Activated T-helper 1 cell treated with anti-CD3 and anti-CD28 coated beads, Interleukin-12 subunit alpha, Interleukin-12 subunit beta, Interleukin-2, Interleukin-4 antibody, amounts not matched to agents 30 ng/mL and 10 ng/mL and 1 ng/mL, durations not matched to agents 14 hours and 24 hours and 36 hours (primary cell): ENCODE measurements around the gene NOP58. TPM values are rescaled to one million over a fixed set of nuclear protein-coding genes. Genes with fewer than 3 reads are reported as not detected.
"Not testable (repeated sequence)": the region's sequence is repeated elsewhere in the genome, so short reads cannot be mapped to it uniquely, and the experiment has no call there.

ENCODE experiments used
- DNase-seq: peaks from one replicate; pipeline ENCODE4 v3.0.0; 2021; ENCODE audit warnings: low spot score
- H3K27ac Mint-ChIP-seq: one replicate; pipeline ENCODE4 v1.8.0; 2021; ENCODE audit warnings: mild to moderate bottlenecking, mixed read lengths
- H3K27me3 Mint-ChIP-seq: one replicate; pipeline ENCODE4 v1.8.0; 2022; ENCODE audit warnings: mild to moderate bottlenecking, moderate library complexity, mixed read lengths; ENCODE audit not compliant: insufficient read depth
- H3K36me3 Mint-ChIP-seq: one replicate; pipeline ENCODE4 v1.8.0; 2021; ENCODE audit warnings: low read depth, mixed read lengths
- H3K4me1 Mint-ChIP-seq: one replicate; pipeline ENCODE4 v1.8.0; 2021; ENCODE audit warnings: low read depth, mixed read lengths
- H3K4me3 Mint-ChIP-seq: one replicate; pipeline ENCODE4 v1.8.0; 2021; ENCODE audit warnings: mild to moderate bottlenecking, moderate library complexity, mixed read lengths
- H3K9me3 Mint-ChIP-seq: one replicate; pipeline ENCODE4 v1.8.0; 2021; ENCODE audit warnings: mixed read lengths
- intact Hi-C: fragments of 100-400 bp; cut with micrococcal nuclease; formaldehyde crosslinking; loops from one replicate; pipeline ENCODE4 v1.15.1; 2024
- total RNA-seq: library from RNA; stranded (reverse); gene quantifications from 2 replicates; pipeline ENCODE4 v1.2.3, GENCODE V29; 2022

The NOP58 gene
- total RNA-seq, 1 donor from 2014 or later: 227 TPM

- Mint-ChIP-seq H3K4me1 (peaks cover 24% of the 10 kb centered on the region), H3K36me3 (peaks cover 24% of the 10 kb centered on the region)
- intact Hi-C loops: loop anchor here (5.0 kb wide), 1 partner anchor 361 kb away; no protein-coding TSS in a partner anchor
Observed at GRCh38 chr2:202276078-202276720, 10.6 kb downstream of the NOP58 start.

GRCh38 chr2:202278036-202278760 lies 12.6 kb downstream of the NOP58 start:
- intact Hi-C loops: loop anchor here (1.0 to 5.0 kb wide), 4 partner anchors 11 to 359 kb away; partner anchors contain the start of gene SUMO1
- Mint-ChIP-seq H3K4me3 (peak overlapping the region; percentile 67), H3K36me3 (peaks cover 36% of the 10 kb centered on the region), H3K27me3 (no peaks in the 10 kb centered on the region), H3K27ac (peak overlapping the region; percentile 92), H3K4me1 (peaks cover 24% of the 10 kb centered on the region), H3K9me3 (no peaks in the 10 kb centered on the region)
- peak; percentile 38 for DNase-seq

More at GRCh38 chr2:202276078-202276720, 10.6 kb downstream of the NOP58 start:
- not testable (repeated sequence) for H3K27me3 Mint-ChIP-seq, H3K9me3 Mint-ChIP-seq, DNase-seq
- peak overlapping the region; percentile 60 for H3K4me3 Mint-ChIP-seq
- peak overlapping the region; percentile 92 for H3K27ac Mint-ChIP-seq

GRCh38 chr2:202278944-202279343 lies 13.4 kb downstream of the NOP58 start:
- Mint-ChIP-seq H3K9me3 (no peaks in the 10 kb centered on the region), H3K27ac (peak overlapping the region; percentile 92), H3K4me3 (peak overlapping the region; percentile 7), H3K4me1 (peaks cover 24% of the 10 kb centered on the region), H3K36me3 (peaks cover 36% of the 10 kb centered on the region), H3K27me3 (no peaks in the 10 kb centered on the region)
- DNase-seq: no peak
- intact Hi-C loops: loop anchor here (1.0 to 5.0 kb wide), 4 partner anchors 12 to 358 kb away; partner anchors contain the start of gene SUMO1

GRCh38 chr2:202286595-202286994 lies 21.0 kb downstream of the NOP58 start:
- Mint-ChIP-seq H3K4me1 (peaks cover 7% of the 10 kb centered on the region), H3K27ac (no peak overlapping the region), H3K27me3 (no peaks in the 10 kb centered on the region), H3K9me3 (no peaks in the 10 kb centered on the region), H3K4me3 (no peak overlapping the region), H3K36me3 (peaks cover 45% of the 10 kb centered on the region)
- DNase-seq: no peak
- intact Hi-C loops: no loop called here

GRCh38 chr2:202289394-202290204 lies 24.0 kb downstream of the NOP58 start:
- intact Hi-C loops: loop anchor here (10.0 kb wide), 1 partner anchor 1355 kb away; no protein-coding TSS in a partner anchor
- Mint-ChIP-seq H3K4me1 (peaks cover 3% of the 10 kb centered on the region), H3K27ac (no peak overlapping the region)

GRCh38 chr2:202290316-202290715 lies 24.8 kb downstream of the NOP58 start:
- intact Hi-C loops: loop anchor here (10.0 kb wide), 1 partner anchor 1356 kb away; no protein-coding TSS in a partner anchor
- Mint-ChIP-seq H3K27ac (no peak overlapping the region), H3K27me3 (no peaks in the 10 kb centered on the region)

More at GRCh38 chr2:202289394-202290204, 24.0 kb downstream of the NOP58 start:
- Mint-ChIP-seq H3K9me3 (no peaks in the 10 kb centered on the region), H3K36me3 (peaks cover 44% of the 10 kb centered on the region), H3K27me3 (no peaks in the 10 kb centered on the region), H3K4me3 (no peak overlapping the region)
- DNase-seq: no peak

GRCh38 chr2:202290970-202291369 lies 25.4 kb downstream of the NOP58 start:
- Mint-ChIP-seq H3K4me3 (no peak overlapping the region), H3K9me3 (no peaks in the 10 kb centered on the region), H3K36me3 (peaks cover 47% of the 10 kb centered on the region), H3K4me1 (no peaks in the 10 kb centered on the region), H3K27ac (no peak overlapping the region), H3K27me3 (no peaks in the 10 kb centered on the region)
- DNase-seq: no peak
- intact Hi-C loops: loop anchor here (10.0 kb wide), 1 partner anchor 1356 kb away; no protein-coding TSS in a partner anchor

More at GRCh38 chr2:202290316-202290715, 24.8 kb downstream of the NOP58 start:
- Mint-ChIP-seq H3K4me1 (no peaks in the 10 kb centered on the region), H3K4me3 (no peak overlapping the region), H3K9me3 (no peaks in the 10 kb centered on the region), H3K36me3 (peaks cover 46% of the 10 kb centered on the region)
- no peak for DNase-seq

GRCh38 chr2:202299712-202300111 lies 34.1 kb downstream of the NOP58 start:
- intact Hi-C loops: loop anchor here (1.0 to 10.0 kb wide), 4 partner anchors 21 to 1365 kb away; partner anchors contain the start of genes BMPR2 and SUMO1
- peaks cover 16% of the 10 kb centered on the region for H3K4me1 Mint-ChIP-seq
- no peak for DNase-seq
- H3K27me3 Mint-ChIP-seq: no peaks in the 10 kb centered on the region
- peaks cover 72% of the 10 kb centered on the region for H3K36me3 Mint-ChIP-seq
- no peak overlapping the region for H3K4me3 Mint-ChIP-seq
- H3K9me3 Mint-ChIP-seq: no peaks in the 10 kb centered on the region
- peak overlapping the region; percentile 71 for H3K27ac Mint-ChIP-seq

- Mint-ChIP-seq H3K27ac (no peak overlapping the region), H3K27me3 (no peaks in the 10 kb centered on the region), H3K36me3 (peaks cover 45% of the 10 kb centered on the region), H3K4me3 (no peak overlapping the region), H3K9me3 (no peaks in the 10 kb centered on the region), H3K4me1 (peaks cover 9% of the 10 kb centered on the region)
- intact Hi-C loops: no loop called here
- no peak for DNase-seq
Observed at GRCh38 chr2:202306034-202306433, 40.5 kb downstream of the NOP58 start.

- no peak overlapping the region for H3K27ac Mint-ChIP-seq
- H3K27me3 Mint-ChIP-seq: peaks cover 2% of the 10 kb centered on the region
- no peak for DNase-seq
- no peak overlapping the region for H3K4me3 Mint-ChIP-seq
- peaks cover 34% of the 10 kb centered on the region for H3K36me3 Mint-ChIP-seq
- intact Hi-C loops: no loop called here
- peaks cover 4% of the 10 kb centered on the region for H3K4me1 Mint-ChIP-seq
- H3K9me3 Mint-ChIP-seq: no peaks in the 10 kb centered on the region
Observed at GRCh38 chr2:202307690-202308089, 42.1 kb downstream of the NOP58 start.

- peaks cover 2% of the 10 kb centered on the region for H3K27me3 Mint-ChIP-seq
- no peak overlapping the region for H3K4me3 Mint-ChIP-seq
- peak overlapping the region; percentile 7 for H3K27ac Mint-ChIP-seq
- H3K9me3 Mint-ChIP-seq: no peaks in the 10 kb centered on the region
- intact Hi-C loops: no loop called here
- no peaks in the 10 kb centered on the region for H3K4me1 Mint-ChIP-seq
- peaks cover 4% of the 10 kb centered on the region for H3K36me3 Mint-ChIP-seq
- no peak for DNase-seq
Observed at GRCh38 chr2:202311823-202312388, 46.3 kb downstream of the NOP58 start.

- H3K9me3 Mint-ChIP-seq: no peaks in the 10 kb centered on the region
- peaks cover 2% of the 10 kb centered on the region for H3K27me3 Mint-ChIP-seq
- H3K36me3 Mint-ChIP-seq: peaks cover 4% of the 10 kb centered on the region
- intact Hi-C loops: no loop called here
- DNase-seq: no peak
- H3K4me1 Mint-ChIP-seq: no peaks in the 10 kb centered on the region
- no peak overlapping the region for H3K4me3 Mint-ChIP-seq
- no peak overlapping the region for H3K27ac Mint-ChIP-seq
Observed at GRCh38 chr2:202314116-202314515, 48.6 kb downstream of the NOP58 start.
